Stimulated activated CD8-positive, alpha-beta memory T cell treated with anti-CD3 and anti-CD28 coated beads, Interleukin-7, amount 100 ng/mL, for 4 hours (primary cell): ENCODE results near the gene RAB28.
"Not testable (repeated sequence)": the region's sequence is repeated elsewhere in the genome, so short reads cannot be mapped to it uniquely, and the experiment has no call there.

Source experiments
- DNase-seq, 2 donors: peaks; one replicate each; pipeline ENCODE4 v3.0.0-alpha.2; 2020; ENCODE audit warnings: low read depth in 2 of 2

The RAB28 gene

GRCh38 chr4:13449590-13449989, 34.5 kb downstream of the RAB28 start:
- DNase-seq: no peak

GRCh38 chr4:13445841-13446790, 38.0 kb downstream of the RAB28 start:
- DNase-seq: no peak

- DNase-seq: no peak
Observed at GRCh38 chr4:13441506-13441905, 42.6 kb downstream of the RAB28 start.

GRCh38 chr4:13436962-13437361, 47.2 kb downstream of the RAB28 start:
- DNase-seq: no peak

GRCh38 chr4:13432453-13432852, 51.7 kb downstream of the RAB28 start:
- DNase-seq: no peak

GRCh38 chr4:13430834-13431568, 53.1 kb downstream of the RAB28 start:
- DNase-seq: no peak

- DNase-seq: no peak
Observed at GRCh38 chr4:13427599-13428325, 56.4 kb downstream of the RAB28 start.

GRCh38 chr4:13415068-13415785, 68.9 kb downstream of the RAB28 start:
- DNase-seq: no peak

- no peak for DNase-seq
Observed at GRCh38 chr4:13413729-13414437, 70.3 kb downstream of the RAB28 start.

GRCh38 chr4:13411942-13412341, 72.2 kb downstream of the RAB28 start:
- DNase-seq: no peak

GRCh38 chr4:13409324-13409723, 74.8 kb downstream of the RAB28 start:
- DNase-seq: no peak

- not testable (repeated sequence) for DNase-seq
Observed at GRCh38 chr4:13406156-13406555, 78.0 kb downstream of the RAB28 start.

GRCh38 chr4:13403833-13404232, 80.3 kb downstream of the RAB28 start:
- no peak for DNase-seq

GRCh38 chr4:13403326-13403725, 80.8 kb downstream of the RAB28 start:
- no peak for DNase-seq

- no peak for DNase-seq
Observed at GRCh38 chr4:13399257-13399656, 84.9 kb downstream of the RAB28 start.

- no peak for DNase-seq
Observed at GRCh38 chr4:13396161-13396560, 88.0 kb downstream of the RAB28 start.

- DNase-seq: not testable (repeated sequence)
Observed at GRCh38 chr4:13389901-13390300, 94.2 kb downstream of the RAB28 start.

GRCh38 chr4:13386405-13387107, 97.6 kb downstream of the RAB28 start:
- no peak for DNase-seq

- DNase-seq: no peak
Observed at GRCh38 chr4:13384055-13384454, 100.1 kb downstream of the RAB28 start.
